Left ventricle myocardium inferior (tissue), 1 donor: ENCODE data around the gene PPM1L. TPM values are rescaled to one million over a fixed set of nuclear protein-coding genes. Genes with fewer than 3 reads are reported as not detected.

Experiments
- DNase-seq: peaks from one replicate; pipeline ENCODE4 v3.0.0-alpha.2; 2020
- H3K27ac ChIP-seq: fragments of 200-600 bp; replicated peaks from 2 replicates; pipeline ENCODE4 v1.8.0; 2021
- H3K27me3 ChIP-seq: fragments of 200-600 bp; 2 replicates; pipeline ENCODE4 v1.8.0; 2021; ENCODE audit warnings: low read depth
- H3K36me3 ChIP-seq: fragments of 200-600 bp; 2 replicates; pipeline ENCODE4 v1.8.0; 2021
- H3K4me1 ChIP-seq: fragments of 200-600 bp; 2 replicates; pipeline ENCODE4 v1.8.0; 2021
- H3K4me3 ChIP-seq: fragments of 200-600 bp; 2 replicates; pipeline ENCODE4 v1.8.0; 2021; ENCODE audit warnings: mild to moderate bottlenecking, moderate library complexity
- H3K9me3 ChIP-seq: fragments of 200-600 bp; replicated peaks from 2 replicates; pipeline ENCODE4 v1.8.0; 2021
- intact Hi-C: fragments of 100-400 bp; cut with micrococcal nuclease; formaldehyde crosslinking; loops from one replicate; pipeline ENCODE4 v1.11.0; 2022
- total RNA-seq: library from RNA; stranded (reverse); fragmentation: NEBNext Ultra II Directional; extraction: Animal tissue kit (Norgen Biotek cat#: 25700); gene quantifications from one replicate; pipeline ENCODE4 v1.2.1, GENCODE V29; 2021
- TF ChIP-seq, protein P1 (sequence below): fragments of 200-600 bp; IDR thresholded peaks from 2 replicates; pipeline ENCODE4 v1.8.0; 2021; ENCODE audit warnings: antibody characterized with exemption, mild to moderate bottlenecking, borderline replicate concordance
- donor health status: DM: no; HTN: yes; CAD: no; lungs with severe emphysema.

Gene PPM1L
- total RNA-seq, 1 donor from 2014 or later, result 51.1 TPM

DNA sequence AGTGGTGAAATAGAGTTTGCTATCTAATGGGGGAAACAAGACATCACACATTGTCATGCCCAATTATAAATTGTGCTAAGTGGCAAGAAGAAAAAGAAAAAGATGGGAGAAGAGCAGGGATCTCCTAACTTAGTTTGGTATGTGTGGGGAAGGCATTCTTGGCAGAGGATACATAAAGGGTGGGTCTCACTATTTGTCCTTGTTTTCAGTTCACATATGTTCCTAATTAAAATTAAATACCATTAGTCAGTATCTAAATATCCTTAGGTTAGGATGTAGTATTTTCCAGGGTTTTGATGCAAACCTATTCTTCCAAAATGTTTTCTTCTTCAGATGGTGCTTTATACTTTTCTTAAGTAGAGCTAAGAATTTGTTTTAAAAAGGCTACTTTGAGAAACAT is 175.4 kb downstream of the PPM1L start:
- Histone ChIP-seq H3K27me3 (no peaks in the 10 kb centered on the region), H3K4me1 (peaks cover 30% of the 10 kb centered on the region), H3K27ac (no peak overlapping the region), H3K4me3 (no peak overlapping the region), H3K9me3 (no peaks in the 10 kb centered on the region), H3K36me3 (no peaks in the 10 kb centered on the region)
- DNase-seq, result no peak
- TF ChIP-seq, protein P1, sequence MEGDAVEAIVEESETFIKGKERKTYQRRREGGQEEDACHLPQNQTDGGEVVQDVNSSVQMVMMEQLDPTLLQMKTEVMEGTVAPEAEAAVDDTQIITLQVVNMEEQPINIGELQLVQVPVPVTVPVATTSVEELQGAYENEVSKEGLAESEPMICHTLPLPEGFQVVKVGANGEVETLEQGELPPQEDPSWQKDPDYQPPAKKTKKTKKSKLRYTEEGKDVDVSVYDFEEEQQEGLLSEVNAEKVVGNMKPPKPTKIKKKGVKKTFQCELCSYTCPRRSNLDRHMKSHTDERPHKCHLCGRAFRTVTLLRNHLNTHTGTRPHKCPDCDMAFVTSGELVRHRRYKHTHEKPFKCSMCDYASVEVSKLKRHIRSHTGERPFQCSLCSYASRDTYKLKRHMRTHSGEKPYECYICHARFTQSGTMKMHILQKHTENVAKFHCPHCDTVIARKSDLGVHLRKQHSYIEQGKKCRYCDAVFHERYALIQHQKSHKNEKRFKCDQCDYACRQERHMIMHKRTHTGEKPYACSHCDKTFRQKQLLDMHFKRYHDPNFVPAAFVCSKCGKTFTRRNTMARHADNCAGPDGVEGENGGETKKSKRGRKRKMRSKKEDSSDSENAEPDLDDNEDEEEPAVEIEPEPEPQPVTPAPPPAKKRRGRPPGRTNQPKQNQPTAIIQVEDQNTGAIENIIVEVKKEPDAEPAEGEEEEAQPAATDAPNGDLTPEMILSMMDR, result no peak
- intact Hi-C loops, result no loop called here

DNA sequence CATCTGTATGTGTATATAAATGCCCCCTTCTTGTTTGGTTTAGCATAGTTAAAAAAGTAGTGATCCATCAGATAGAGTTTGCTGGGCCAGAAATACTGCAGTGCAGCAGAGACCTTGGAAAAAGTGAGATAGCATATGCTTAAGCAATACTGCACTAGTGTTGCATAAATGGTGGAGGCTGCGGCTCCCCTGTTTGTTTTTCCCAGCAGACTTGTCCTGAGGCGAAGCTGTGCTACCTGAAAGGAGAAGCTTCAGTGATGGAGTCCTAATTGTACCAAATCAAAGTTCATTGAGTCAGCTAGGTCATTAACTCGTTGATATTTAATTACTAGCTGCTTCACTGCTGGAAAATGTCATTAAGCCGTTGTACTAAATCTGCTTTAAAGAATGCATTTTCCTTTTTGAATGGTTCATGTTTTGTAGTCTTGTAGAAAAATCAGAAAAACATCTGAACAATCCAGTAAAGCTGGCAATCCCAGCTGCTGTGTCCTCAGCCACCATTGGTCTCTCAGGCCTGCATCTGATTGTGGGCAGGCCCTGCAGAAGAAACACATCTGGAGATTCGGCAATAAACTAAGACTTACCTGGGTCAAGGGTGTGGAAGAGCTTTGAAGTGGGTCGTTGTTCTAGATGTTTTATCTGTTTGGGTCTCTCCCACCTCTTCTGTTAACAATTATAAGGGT is 179.5 kb downstream of the PPM1L start:
- Histone ChIP-seq H3K36me3 (no peaks in the 10 kb centered on the region), H3K27ac (no peak overlapping the region), H3K27me3 (no peaks in the 10 kb centered on the region), H3K9me3 (no peaks in the 10 kb centered on the region), H3K4me1 (peaks cover 6% of the 10 kb centered on the region), H3K4me3 (no peak overlapping the region)
- no peak for DNase-seq
- TF ChIP-seq, protein P1, result no peak
- intact Hi-C loops, result no loop called here

DNA sequence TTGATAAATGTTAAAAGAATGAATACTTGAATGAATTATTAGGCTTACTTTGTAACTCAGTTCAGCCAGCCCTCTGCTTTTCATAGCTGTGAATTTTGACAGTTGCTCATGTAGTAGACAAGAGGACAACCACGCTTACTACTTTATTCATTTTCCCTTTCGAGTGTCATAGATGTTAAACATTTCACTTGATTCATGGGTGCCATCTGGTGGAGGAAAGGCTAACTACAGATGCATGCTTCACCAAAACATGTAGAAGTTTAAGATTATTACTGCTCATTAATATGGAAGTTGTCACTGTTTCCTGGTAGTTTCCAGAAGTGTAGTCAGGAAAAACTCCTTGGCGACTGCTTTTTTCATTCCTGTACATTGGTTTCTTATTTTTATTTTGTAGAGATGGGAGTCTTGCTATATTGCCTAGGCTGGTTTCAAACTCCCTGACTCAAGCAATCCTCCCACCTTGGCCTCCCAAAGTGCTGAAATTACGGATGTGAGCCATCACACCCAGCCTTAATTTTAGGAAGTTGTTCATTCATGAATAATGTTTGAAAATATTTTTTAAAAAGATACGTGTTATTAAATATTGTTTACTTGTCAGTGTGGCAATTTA is 186.0 kb downstream of the PPM1L start:
- H3K27ac ChIP-seq, result no peak overlapping the region
- DNase-seq, result no peak
- TF ChIP-seq, protein P1, result peak; percentile 95
- intact Hi-C loops, result loop anchor here (5.0 kb wide), 2 partner anchors 185 to 235 kb away; partner anchors contain the start of gene PPM1L
- peaks cover 4% of the 10 kb centered on the region for H3K4me1 ChIP-seq
- H3K27me3 ChIP-seq, result no peaks in the 10 kb centered on the region
- no peaks in the 10 kb centered on the region for H3K9me3 ChIP-seq
- H3K4me3 ChIP-seq, result no peak overlapping the region
- no peaks in the 10 kb centered on the region for H3K36me3 ChIP-seq

DNA sequence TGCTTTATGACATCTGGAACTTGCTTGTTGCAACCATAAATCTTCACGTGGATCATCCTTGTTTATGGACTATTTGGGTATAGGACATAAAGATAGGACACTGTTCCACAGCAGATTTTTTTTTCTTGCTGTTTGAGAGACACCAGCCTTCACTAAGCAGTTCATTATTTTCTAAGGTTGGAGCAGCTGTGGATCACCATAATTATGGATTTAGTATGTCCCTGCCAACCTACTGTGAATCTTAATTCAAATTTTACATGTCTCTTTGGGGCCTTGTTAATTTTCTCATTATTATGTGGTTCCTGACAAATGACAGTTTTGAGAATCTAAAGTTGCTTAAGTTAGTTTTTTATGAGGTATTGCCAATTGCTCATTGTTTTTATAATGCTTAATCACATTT is 188.0 kb downstream of the PPM1L start:
- Histone ChIP-seq H3K27me3 (no peaks in the 10 kb centered on the region), H3K36me3 (no peaks in the 10 kb centered on the region), H3K4me3 (no peak overlapping the region), H3K9me3 (no peaks in the 10 kb centered on the region), H3K4me1 (peaks cover 10% of the 10 kb centered on the region), H3K27ac (no peak overlapping the region)
- no peak for DNase-seq
- intact Hi-C loops, result loop anchor here (5.0 kb wide), 2 partner anchors 187 to 237 kb away; partner anchors contain the start of gene PPM1L
- TF ChIP-seq, protein P1, result no peak

DNA sequence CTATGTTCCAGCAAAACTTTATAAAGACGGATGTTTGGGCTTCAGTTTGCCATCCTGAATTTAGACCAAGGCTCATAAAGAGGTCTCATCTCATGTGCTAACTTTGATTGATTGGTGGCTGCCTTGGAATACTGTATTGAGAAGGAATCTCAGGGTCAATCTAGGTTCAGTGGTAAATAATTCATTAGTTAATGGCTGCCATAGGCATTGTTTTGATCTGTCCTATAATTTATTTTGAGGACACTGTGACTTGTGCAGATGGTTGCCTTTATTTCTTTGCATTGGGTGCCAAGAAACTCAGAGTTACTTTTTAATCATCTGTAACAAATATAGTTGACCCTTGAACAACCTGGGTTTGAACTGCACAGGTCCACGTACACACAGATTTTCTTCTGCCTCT is 189.3 kb downstream of the PPM1L start:
- H3K27ac ChIP-seq, result no peak overlapping the region
- H3K36me3 ChIP-seq, result no peaks in the 10 kb centered on the region
- intact Hi-C loops, result no loop called here
- H3K9me3 ChIP-seq, result no peaks in the 10 kb centered on the region
- H3K4me3 ChIP-seq, result no peak overlapping the region
- DNase-seq, result no peak
- H3K4me1 ChIP-seq, result peaks cover 16% of the 10 kb centered on the region
- no peaks in the 10 kb centered on the region for H3K27me3 ChIP-seq
- TF ChIP-seq, protein P1, result no peak
